ENCODE data around the gene GPR31. TPM values are rescaled to one million over a fixed set of nuclear protein-coding genes. Genes with fewer than 3 reads are reported as not detected.
"Not testable (repeated sequence)": the region's sequence is repeated elsewhere in the genome, so short reads cannot be mapped to it uniquely, and the experiment has no call there.

The GPR31 gene, protein sequence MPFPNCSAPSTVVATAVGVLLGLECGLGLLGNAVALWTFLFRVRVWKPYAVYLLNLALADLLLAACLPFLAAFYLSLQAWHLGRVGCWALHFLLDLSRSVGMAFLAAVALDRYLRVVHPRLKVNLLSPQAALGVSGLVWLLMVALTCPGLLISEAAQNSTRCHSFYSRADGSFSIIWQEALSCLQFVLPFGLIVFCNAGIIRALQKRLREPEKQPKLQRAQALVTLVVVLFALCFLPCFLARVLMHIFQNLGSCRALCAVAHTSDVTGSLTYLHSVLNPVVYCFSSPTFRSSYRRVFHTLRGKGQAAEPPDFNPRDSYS
- not detected for total RNA-seq
- long read RNA-seq: 0 reads

DNA sequence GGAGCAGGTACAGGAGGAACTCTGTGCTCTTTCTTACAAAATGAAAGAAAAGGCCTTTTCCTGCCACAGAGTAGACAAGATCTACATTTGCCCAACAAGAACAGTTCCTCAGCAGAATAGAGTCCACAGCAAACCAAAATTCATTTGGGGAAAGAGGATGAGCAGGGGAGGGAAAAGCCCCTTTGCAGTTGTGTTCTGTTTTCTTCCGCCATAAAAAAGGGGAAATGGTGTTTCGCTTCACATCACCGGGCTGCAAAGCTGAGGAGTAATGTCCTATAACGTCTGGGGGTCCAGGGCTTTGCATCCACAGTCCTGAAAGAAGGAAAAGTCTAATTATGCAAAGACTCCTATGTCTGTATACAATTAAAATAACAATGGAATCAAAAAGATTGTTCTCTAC, at the start of gene GPR31:
GPR31 (minus strand) TSS at position 118 of the 400 bp plus-strand sequence. CDS start 149 bp downstream, outside the sequence.
- DNase-seq (no peak), ATAC-seq (no peak)
- intact Hi-C loops (cut with DNase I): no loop called here

DNA sequence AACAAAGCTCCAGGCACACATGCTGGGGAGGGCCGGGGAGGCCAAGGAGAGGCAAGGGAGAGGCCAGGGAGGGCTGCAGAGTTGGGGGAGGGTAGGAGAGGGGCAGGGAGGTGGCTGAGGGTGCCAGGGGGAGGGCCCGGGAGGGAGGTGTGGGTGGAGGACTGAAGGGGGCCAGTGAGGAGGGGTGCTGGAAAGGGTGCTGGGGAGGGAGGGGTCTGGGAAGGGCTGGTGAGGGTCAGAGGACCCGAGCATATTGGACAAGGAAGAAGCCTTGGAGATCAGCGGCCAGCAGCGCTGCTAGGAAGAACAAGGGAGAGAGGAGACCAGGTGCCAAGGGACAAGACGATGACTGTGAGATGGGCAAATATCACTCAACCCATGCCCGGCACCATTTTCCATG, 49.7 kb upstream of the GPR31 start:
- DNase-seq (no peak), ATAC-seq (no peak)
- intact Hi-C loops (cut with DNase I): no loop called here

DNA sequence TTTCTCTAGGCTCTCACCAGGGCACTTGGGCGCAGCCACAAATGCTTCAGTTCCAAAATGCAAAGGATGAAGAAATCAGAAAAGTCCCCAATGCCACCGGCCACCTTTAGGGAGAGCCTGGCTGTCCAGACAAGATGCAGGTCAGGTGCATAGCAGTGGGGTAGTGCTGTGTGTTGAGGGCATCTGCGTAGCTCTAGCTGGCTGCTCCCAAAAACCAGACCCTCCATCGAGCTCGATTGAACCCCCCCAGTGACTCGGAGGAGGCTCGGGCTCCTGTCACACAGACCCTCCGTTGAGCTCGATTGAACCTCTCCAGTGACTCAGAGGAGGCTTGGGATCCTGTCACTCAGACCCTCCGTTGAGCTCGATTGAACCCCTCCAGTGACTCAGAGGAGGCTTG, 47.5 kb upstream of the GPR31 start:
- intact Hi-C loops (cut with DNase I); ATAC-seq; DNase-seq: not testable (repeated sequence)

DNA sequence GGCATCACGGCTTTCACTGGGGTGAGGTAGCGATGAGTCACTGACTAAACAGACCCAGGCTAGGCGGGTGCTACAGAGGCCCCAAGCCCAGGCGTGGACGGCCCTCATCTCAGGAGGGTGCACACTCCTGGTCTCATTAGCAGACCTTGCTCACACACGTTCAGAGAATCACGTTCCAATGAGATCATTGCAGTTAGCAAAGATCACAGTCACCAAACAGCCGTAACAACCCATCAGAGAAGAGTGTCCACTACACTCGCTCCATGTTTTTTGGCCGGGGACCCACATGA, 46.2 kb upstream of the GPR31 start:
- peak in 1 of 2 donors; percentile 52 for ATAC-seq
- intact Hi-C loops (cut with DNase I); DNase-seq: not testable (repeated sequence)

DNA sequence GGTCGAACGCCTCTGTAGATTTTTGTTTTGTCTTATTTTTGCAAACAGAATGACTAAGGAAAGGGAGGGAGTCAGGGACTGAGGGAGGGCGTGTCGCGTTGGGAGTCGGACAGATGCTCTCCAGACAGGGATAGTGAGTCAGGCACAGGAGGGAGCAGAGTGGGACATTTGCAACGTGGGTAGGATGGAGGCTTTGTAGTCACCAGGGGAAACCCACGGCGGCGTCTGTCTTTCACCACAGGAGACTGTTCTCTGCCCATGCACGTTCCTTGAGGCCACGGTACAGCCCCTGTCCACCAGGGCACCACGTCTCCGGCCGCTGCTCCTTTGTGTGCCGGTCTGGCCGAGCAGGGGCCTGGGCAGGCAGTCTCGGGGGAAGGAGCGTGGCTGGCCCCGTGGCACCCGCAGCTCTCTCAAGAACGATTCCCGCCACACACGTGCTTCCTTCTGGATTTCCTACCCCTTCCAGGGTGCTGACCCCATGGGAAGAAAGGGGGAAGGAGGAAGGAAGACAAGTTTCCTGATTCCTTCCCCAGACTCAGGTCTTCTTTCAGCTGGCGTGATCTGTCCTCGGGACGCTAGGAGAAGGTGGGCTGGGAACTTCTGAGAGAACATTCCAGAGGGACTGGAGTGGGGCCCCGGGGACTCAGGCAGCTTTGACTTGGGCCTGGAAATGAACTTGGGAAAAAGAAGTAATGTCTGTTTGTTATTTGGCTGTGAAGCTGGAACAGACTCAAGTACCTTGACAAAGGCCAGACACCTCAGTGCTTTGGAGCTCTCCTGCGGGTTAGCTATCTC, 45.7 kb upstream of the GPR31 start:
- DNase-seq; ATAC-seq; intact Hi-C loops (cut with DNase I): not testable (repeated sequence)

DNA sequence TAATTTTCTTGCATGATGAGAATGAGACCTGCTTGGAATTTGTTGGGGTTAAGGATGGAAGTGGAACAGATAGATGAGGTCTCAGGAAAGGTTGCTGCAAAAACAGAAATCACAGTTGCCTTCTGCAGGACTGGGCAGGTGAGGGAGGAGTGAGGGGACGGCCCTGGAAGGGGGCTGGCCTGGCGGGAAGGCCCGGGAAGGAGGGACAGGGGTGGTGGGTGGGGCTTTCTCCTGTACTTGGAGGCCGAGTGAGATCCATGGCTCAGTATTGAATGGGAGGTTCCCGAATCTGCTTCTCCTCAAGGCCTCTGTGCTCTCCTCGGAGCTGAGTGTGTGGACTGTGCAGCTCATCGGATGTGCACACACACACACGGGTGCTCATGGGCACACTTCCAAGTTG, 44.8 kb upstream of the GPR31 start:
- intact Hi-C loops (cut with DNase I); ATAC-seq; DNase-seq: not testable (repeated sequence)

DNA sequence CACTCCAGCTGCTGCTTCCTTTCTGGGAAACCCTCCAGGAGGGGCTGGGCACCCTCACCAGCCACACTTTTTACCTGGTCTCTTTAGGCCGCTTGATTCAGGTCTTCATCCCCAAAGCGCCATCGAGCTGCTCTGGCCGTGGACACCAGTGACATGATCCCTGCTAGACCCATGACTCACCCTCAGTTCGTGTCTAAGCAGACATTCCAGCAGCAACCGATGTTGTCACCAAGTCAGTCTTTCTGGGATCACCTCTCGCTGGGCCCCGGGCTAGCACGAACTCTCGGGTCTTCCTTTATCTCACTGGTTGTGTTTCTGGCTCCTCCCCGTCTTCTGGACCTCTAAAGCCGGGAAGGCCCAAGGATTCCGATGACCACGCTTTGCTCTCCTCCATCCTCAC, 43.0 kb upstream of the GPR31 start:
- intact Hi-C loops (cut with DNase I): no loop called here
- no peak for DNase-seq
- ATAC-seq: no peak

DNA sequence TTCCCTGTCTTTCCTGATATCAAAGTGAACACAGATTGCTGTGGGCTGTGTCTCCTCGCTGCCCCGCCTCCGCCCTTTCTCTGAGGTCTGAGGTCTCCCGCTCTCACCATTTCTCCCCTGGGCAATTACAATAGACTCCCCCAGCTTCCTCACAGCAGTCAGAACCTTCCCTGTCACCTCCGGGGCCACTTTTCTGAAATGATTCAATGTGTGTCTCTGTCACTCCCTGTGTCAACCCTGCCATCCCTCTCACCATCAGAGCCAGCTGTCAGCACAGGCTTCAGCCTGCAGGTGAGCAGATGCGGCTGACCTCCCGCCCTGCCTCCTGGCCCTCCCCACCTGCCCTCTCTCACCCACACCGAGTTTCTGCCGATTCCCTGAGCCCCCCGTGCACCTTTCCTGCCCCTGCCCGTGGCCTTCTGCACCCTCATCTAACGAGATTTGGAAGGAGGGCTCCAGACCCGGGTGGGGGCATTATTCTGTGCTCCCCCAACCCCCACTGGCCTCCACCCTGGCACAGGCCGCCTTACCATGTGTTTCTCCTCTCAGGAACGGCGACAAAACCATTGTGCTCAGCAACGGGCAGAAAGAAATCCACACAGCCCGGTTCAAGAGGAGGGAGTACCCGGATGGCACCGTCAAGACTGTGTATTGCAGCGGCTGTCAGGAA, 38.3 kb upstream of the GPR31 start:
- ATAC-seq; DNase-seq; intact Hi-C loops (cut with DNase I): not testable (repeated sequence)

DNA sequence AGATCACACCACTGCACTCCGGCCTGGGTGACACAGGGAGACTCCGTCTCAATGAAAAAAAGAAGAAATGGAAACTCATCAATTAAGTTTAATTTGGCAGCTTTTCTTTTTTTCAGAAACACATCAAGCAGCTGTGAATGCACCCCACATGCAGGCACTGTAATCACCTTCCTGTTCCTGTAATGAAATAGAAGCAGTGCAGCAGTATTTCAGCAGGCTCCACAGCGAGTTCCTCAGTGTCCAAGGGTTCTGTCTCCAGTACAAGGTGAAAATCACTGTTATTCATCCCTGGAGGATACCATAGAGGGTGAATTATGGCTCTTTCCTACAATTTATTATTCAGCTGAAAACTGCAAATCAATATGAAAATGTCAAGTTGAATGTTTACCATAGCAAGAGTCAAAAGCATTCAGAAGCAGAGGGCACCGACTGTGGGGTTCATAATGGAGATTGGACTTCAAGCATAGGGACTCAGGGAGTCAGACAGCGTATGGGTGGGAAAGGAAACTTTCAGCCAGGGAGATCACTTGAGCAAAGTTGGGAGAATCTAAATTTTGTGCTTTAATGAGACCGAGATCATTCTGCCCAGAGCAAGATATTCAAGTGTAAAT, 35.8 kb upstream of the GPR31 start:
- ATAC-seq; DNase-seq; intact Hi-C loops (cut with DNase I): not testable (repeated sequence)

DNA sequence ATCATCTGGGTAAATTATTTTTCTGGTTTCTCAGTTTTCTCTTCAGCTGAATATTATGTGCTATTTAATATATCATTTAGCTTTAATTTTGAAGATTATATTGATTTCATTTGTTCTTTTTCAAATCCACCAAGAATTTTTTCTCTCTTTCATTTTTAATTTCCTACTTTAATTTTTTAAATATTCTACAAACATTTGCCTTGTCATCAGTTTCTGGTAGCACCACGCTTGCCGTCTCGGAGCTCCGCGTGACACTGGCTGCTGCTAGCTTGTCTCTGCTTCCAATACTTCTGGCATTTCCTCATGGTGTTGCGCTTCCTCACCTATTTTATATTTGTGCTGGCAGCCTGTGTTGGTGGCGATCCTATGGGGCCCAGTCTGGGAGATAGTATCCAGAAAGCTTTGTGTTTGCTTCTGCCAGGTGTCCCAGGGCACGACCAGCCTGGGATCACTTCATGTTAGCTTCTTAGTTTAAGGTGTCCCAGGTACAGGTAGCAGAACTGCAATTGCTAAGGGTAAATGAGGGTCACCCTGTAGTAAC, 33.3 kb upstream of the GPR31 start:
- intact Hi-C loops (cut with DNase I): not testable (repeated sequence)

DNA sequence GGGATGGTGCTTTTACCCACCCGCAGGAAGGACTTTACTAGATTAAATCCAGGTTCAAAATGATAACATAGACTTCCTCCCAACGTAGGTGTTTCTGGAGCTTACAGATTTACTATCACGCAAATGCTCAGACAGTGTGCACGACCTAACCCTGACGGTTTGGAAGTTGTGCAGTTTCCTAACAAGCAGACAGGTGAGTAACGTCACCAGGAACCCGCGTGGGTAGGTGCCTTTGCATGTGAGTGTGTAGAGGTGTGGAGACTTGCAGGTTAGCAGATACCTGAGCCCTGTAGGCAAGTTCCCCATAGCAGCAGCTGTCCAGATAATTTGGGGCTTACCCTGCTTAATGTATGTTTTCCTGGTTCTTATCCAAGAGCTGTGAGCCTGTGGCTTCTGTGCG, 29.5 kb upstream of the GPR31 start:
- DNase-seq; intact Hi-C loops (cut with DNase I); ATAC-seq: not testable (repeated sequence)

More for the DNA sequence above, 33.3 kb upstream of the GPR31 start:
- not testable (repeated sequence) for ATAC-seq, DNase-seq

DNA sequence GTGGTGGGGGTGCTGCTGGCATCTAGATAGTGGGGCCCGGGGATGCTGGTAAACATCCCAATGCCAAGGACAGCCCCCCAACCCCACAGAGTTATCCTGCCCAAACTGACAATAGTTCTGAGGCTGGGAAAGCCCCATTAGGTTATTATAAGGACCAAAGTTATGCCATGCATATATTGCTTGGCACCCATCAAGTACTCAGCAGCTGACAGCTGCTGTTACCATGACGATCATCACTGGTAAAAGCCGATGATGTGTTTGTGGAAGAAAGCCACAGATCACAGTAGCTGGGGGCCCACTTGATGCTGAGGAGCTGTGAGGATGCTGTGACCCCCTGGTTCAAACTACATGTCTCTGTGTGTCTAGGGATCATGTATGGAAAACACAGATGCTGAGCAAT, 27.3 kb upstream of the GPR31 start:
- intact Hi-C loops (cut with DNase I); ATAC-seq; DNase-seq: not testable (repeated sequence)

DNA sequence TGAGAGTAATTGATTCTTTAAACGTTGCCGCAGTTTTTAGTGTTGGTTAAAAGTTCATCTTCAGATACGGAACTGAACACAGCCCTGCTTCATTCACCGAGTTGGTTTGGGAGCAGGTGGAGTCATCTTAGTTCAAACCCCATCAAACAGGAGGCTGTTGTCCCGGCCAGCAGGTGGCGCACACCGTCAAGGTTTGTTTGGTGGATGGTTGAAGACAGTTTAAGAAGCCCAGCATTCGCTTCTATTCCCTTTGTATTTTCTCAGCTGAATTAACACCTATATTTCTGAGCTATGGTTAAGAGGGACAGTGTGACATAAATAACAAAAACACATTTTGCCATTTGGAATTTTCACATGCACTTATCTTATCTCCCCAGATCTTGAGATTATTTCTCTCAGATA, 25.1 kb upstream of the GPR31 start:
- peak; percentile 78 to 79 for ATAC-seq
- DNase-seq; intact Hi-C loops (cut with DNase I): not testable (repeated sequence)

DNA sequence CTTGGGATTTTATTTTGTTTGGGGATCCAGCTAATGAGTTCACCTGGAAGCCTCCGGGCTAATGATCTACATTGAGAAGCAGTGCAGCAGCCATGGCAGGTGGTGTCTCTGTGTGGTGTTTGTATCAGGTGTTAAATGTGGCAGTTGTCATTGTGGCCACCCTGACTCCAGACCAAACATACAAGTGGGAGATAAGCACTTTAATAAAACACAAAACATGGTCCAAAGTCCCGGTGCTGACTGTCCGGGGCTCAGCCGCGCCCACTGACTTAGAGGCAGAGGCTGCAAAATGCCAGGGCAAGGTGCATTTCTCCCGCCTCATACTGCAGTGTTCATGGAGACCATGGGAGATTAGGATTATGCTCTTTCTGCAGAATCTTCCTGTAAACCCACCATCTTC, 23.6 kb upstream of the GPR31 start:
- intact Hi-C loops (cut with DNase I); ATAC-seq; DNase-seq: not testable (repeated sequence)

DNA sequence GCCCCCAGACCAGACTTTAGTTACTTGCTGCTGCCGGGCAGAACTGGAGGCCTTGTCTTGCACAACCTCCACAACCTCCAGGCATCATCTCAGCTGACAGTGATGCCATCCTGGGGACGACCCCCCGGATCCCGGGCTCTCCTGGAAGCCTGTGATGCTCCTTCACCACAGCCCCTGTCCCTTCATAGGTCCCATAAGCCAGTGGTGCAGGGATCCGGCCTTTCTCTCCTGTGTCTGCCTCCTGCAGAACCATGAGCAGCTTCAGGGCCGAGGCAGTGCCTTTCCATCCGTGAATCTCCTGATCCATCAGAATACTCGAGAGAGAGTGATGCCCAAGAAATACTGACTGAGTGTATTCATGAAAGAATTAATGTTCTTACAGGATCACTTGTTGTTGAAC, 22.3 kb upstream of the GPR31 start:
- intact Hi-C loops (cut with DNase I); ATAC-seq; DNase-seq: not testable (repeated sequence)

DNA sequence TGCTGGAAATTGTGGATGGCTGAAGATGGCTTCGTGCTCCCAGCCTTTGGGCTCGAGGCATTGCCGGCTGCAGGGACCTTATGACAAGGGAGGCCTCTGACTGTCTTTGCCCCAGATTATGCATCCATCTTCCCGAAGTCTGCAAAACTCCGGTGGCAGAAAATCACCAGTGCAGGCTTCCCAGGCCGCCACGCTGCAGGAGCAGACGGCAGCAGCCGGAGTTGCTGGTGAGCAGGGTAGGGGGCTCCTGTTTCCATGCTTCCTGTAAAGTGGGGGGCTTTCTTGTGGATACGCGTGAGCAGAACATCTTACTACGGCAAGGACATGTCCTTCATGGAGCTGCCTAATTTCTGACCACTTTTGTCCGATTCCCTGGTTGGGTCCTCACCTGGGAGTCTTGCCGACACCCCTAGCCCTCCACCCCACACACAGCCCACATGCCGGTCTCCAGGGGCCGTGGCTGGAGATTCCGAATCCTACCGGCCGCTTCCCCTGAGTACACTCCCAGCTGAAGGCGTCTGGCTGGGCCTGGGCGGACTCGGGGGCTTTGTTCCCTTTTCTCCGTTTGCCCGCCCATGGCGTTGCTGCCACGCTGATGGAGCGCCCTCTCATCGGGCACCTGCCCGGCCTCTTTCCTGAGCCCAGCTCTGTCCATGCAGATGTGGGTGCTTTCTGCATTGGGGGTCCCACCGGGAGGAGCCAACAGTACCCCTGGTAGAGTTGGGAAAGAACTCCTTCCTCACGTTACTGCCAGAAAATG, 21.3 kb upstream of the GPR31 start:
- ATAC-seq; DNase-seq; intact Hi-C loops (cut with DNase I): not testable (repeated sequence)

DNA sequence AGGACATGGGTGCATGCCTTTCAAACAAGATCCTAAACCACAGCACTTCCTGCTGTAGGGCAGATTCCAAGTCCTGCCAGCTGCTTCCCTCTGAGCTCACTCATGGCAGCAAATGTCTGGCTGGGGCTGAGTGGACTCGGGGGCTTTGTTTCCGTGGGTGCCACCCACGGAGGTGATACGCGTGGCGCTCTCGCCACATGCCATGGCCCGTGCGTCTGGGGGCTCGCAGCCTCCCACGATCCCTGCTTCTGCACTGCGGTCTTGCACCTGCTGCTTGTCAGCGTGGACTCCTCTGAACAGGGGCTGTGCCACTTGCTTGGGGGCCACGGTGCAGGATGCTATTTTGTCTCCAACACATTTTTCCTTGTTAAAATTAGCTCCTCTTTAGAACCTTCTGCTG, 19.5 kb upstream of the GPR31 start:
- DNase-seq; ATAC-seq; intact Hi-C loops (cut with DNase I): not testable (repeated sequence)

DNA sequence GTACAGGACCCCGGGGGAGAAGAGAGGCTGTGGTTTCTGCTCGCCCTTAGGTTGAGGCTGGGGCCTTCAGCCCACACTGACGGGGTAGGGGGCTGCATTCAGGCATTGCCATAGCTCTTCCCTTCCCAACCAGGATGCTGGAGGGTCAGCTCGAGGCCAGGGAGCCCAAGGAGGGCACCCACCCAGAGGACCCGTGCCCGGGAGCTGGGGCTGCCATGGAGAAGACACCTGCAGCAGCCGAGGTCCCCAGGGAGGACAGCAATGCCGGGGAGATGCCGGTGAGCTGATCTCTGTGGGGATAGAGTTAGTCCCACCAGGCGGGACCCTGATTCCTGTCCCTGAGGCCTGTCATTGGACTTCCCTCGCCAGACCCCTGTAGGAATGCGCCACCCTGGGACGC, 14.2 kb upstream of the GPR31 start:
- ATAC-seq; intact Hi-C loops (cut with DNase I); DNase-seq: not testable (repeated sequence)
